ENCODE measurements around the gene TNFRSF18. TPM values are rescaled to one million over a fixed set of nuclear protein-coding genes. Genes with fewer than 3 reads are reported as not detected.
"Not testable (repeated sequence)": the region's sequence is repeated elsewhere in the genome, so short reads cannot be mapped to it uniquely, and the experiment has no call there.

TNFRSF18 gene
- total and polyA plus RNA-seq, 2 donors: 4.2 to 29.9 TPM

GRCh38 chr1:1195726-1196125 lies 10.7 kb downstream of the TNFRSF18 start:
- peaks cover 12 to 17% of the 10 kb centered on the region in 2 donors for H3K27me3 ChIP-seq (ENCODE audit: control insufficient read depth in 2 of 2, insufficient read depth in 1 of 2, low read length in 1 of 2)
- not testable (repeated sequence) for H3K27ac ChIP-seq (ENCODE audit: low read depth in 1 of 2, low read length in 1 of 2); H3K36me3 ChIP-seq (ENCODE audit: control insufficient read depth in 2 of 2, insufficient read depth in 2 of 2, low read length in 1 of 2); H3K4me1 ChIP-seq (ENCODE audit: control insufficient read depth in 2 of 2, insufficient read depth in 2 of 2, low read length in 2 of 2); H3K4me3 ChIP-seq (ENCODE audit: low read length in 2 of 2); DNase-seq (ENCODE audit: low read depth in 6 of 9, low spot score in 9 of 9); H3K9me3 ChIP-seq (ENCODE audit: control insufficient read depth in 2 of 2, insufficient read depth in 1 of 2, low read length in 1 of 2)
- WGBS: 99% methylated on average over 6 of the region's 6 CpGs

- WGBS: 80% methylated on average over 3 of the region's 3 CpGs
Measured at GRCh38 chr1:1194723-1195122, 11.7 kb downstream of the TNFRSF18 start.

GRCh38 chr1:1191734-1192133 lies 14.7 kb downstream of the TNFRSF18 start:
- DNase-seq (ENCODE audit: low read depth in 6 of 9, low spot score in 9 of 9): no peak
- 87% methylated on average over 11 of the region's 11 CpGs for WGBS
- H3K4me1 ChIP-seq (ENCODE audit: control insufficient read depth in 2 of 2, insufficient read depth in 2 of 2, low read length in 2 of 2): no peaks in the 10 kb centered on the region
- H3K4me3 ChIP-seq (ENCODE audit: low read length in 2 of 2): no peak overlapping the region
- H3K9me3 ChIP-seq (ENCODE audit: control insufficient read depth in 2 of 2, insufficient read depth in 1 of 2, low read length in 1 of 2): peaks cover 0 to 8% of the 10 kb centered on the region in 2 donors
- H3K36me3 ChIP-seq (ENCODE audit: control insufficient read depth in 2 of 2, insufficient read depth in 2 of 2, low read length in 1 of 2): no peaks in the 10 kb centered on the region
- H3K27me3 ChIP-seq (ENCODE audit: control insufficient read depth in 2 of 2, insufficient read depth in 1 of 2, low read length in 1 of 2): no peaks in the 10 kb centered on the region
- no peak overlapping the region for H3K27ac ChIP-seq (ENCODE audit: low read depth in 1 of 2, low read length in 1 of 2)

More at GRCh38 chr1:1194723-1195122, 11.7 kb downstream of the TNFRSF18 start:
- Histone ChIP-seq H3K4me3 (ENCODE audit: low read length in 2 of 2) (no peak overlapping the region), H3K27me3 (ENCODE audit: control insufficient read depth in 2 of 2, insufficient read depth in 1 of 2, low read length in 1 of 2) (peaks cover 2 to 7% of the 10 kb centered on the region in 2 donors), H3K27ac (ENCODE audit: low read depth in 1 of 2, low read length in 1 of 2) (no peak overlapping the region), H3K36me3 (ENCODE audit: control insufficient read depth in 2 of 2, insufficient read depth in 2 of 2, low read length in 1 of 2) (no peaks in the 10 kb centered on the region), H3K9me3 (ENCODE audit: control insufficient read depth in 2 of 2, insufficient read depth in 1 of 2, low read length in 1 of 2) (peaks cover 0 to 8% of the 10 kb centered on the region in 2 donors), H3K4me1 (ENCODE audit: control insufficient read depth in 2 of 2, insufficient read depth in 2 of 2, low read length in 2 of 2) (no peaks in the 10 kb centered on the region)
- DNase-seq (ENCODE audit: low read depth in 6 of 9, low spot score in 9 of 9): no peak

- Histone ChIP-seq H3K27me3 (ENCODE audit: control insufficient read depth in 2 of 2, insufficient read depth in 1 of 2, low read length in 1 of 2) (peaks cover 0 to 1% of the 10 kb centered on the region in 2 donors), H3K4me3 (ENCODE audit: low read length in 2 of 2) (no peak overlapping the region), H3K27ac (ENCODE audit: low read depth in 1 of 2, low read length in 1 of 2) (no peak overlapping the region), H3K4me1 (ENCODE audit: control insufficient read depth in 2 of 2, insufficient read depth in 2 of 2, low read length in 2 of 2) (no peaks in the 10 kb centered on the region), H3K36me3 (ENCODE audit: control insufficient read depth in 2 of 2, insufficient read depth in 2 of 2, low read length in 1 of 2) (no peaks in the 10 kb centered on the region), H3K9me3 (ENCODE audit: control insufficient read depth in 2 of 2, insufficient read depth in 1 of 2, low read length in 1 of 2) (peaks cover 0 to 4% of the 10 kb centered on the region in 2 donors)
- WGBS: 67% methylated on average over 5 of the region's 5 CpGs
- DNase-seq (ENCODE audit: low read depth in 6 of 9, low spot score in 9 of 9): no peak
Measured at GRCh38 chr1:1189111-1189510, 17.3 kb downstream of the TNFRSF18 start.

GRCh38 chr1:1187938-1188337 lies 18.5 kb downstream of the TNFRSF18 start:
- no peak for DNase-seq (ENCODE audit: low read depth in 6 of 9, low spot score in 9 of 9)
- peaks cover 0 to 13% of the 10 kb centered on the region in 2 donors for H3K27me3 ChIP-seq (ENCODE audit: control insufficient read depth in 2 of 2, insufficient read depth in 1 of 2, low read length in 1 of 2)
- no peaks in the 10 kb centered on the region for H3K36me3 ChIP-seq (ENCODE audit: control insufficient read depth in 2 of 2, insufficient read depth in 2 of 2, low read length in 1 of 2)
- no peak overlapping the region for H3K27ac ChIP-seq (ENCODE audit: low read depth in 1 of 2, low read length in 1 of 2)
- H3K4me3 ChIP-seq (ENCODE audit: low read length in 2 of 2): no peak overlapping the region
- H3K9me3 ChIP-seq (ENCODE audit: control insufficient read depth in 2 of 2, insufficient read depth in 1 of 2, low read length in 1 of 2): peaks cover 0 to 4% of the 10 kb centered on the region in 2 donors
- peaks cover 0 to 2% of the 10 kb centered on the region in 2 donors for H3K4me1 ChIP-seq (ENCODE audit: control insufficient read depth in 2 of 2, insufficient read depth in 2 of 2, low read length in 2 of 2)

GRCh38 chr1:1185101-1185765 lies 21.2 kb downstream of the TNFRSF18 start:
- no peak overlapping the region for H3K27ac ChIP-seq (ENCODE audit: low read depth in 1 of 2, low read length in 1 of 2)
- peaks cover 0 to 1% of the 10 kb centered on the region in 2 donors for H3K9me3 ChIP-seq (ENCODE audit: control insufficient read depth in 2 of 2, insufficient read depth in 1 of 2, low read length in 1 of 2)
- no peak for DNase-seq (ENCODE audit: low read depth in 6 of 9, low spot score in 9 of 9)
- H3K4me3 ChIP-seq (ENCODE audit: low read length in 2 of 2): no peak overlapping the region
- H3K27me3 ChIP-seq (ENCODE audit: control insufficient read depth in 2 of 2, insufficient read depth in 1 of 2, low read length in 1 of 2): peaks cover 6 to 33% of the 10 kb centered on the region in 2 donors
- peaks cover 0 to 9% of the 10 kb centered on the region in 2 donors for H3K4me1 ChIP-seq (ENCODE audit: control insufficient read depth in 2 of 2, insufficient read depth in 2 of 2, low read length in 2 of 2)
- whole genome bisulfite sequencing: 93% methylated on average over 31 of the region's 31 CpGs
- no peaks in the 10 kb centered on the region for H3K36me3 ChIP-seq (ENCODE audit: control insufficient read depth in 2 of 2, insufficient read depth in 2 of 2, low read length in 1 of 2)

GRCh38 chr1:1183833-1184775 lies 22.3 kb downstream of the TNFRSF18 start:
- no peaks in the 10 kb centered on the region for H3K36me3 ChIP-seq (ENCODE audit: control insufficient read depth in 2 of 2, insufficient read depth in 2 of 2, low read length in 1 of 2)
- peaks cover 0 to 1% of the 10 kb centered on the region in 2 donors for H3K9me3 ChIP-seq (ENCODE audit: control insufficient read depth in 2 of 2, insufficient read depth in 1 of 2, low read length in 1 of 2)
- 95% methylated on average over 33 of the region's 33 CpGs for WGBS
- peaks cover 6 to 34% of the 10 kb centered on the region in 2 donors for H3K27me3 ChIP-seq (ENCODE audit: control insufficient read depth in 2 of 2, insufficient read depth in 1 of 2, low read length in 1 of 2)
- no peak overlapping the region for H3K27ac ChIP-seq (ENCODE audit: low read depth in 1 of 2, low read length in 1 of 2)
- peaks cover 0 to 9% of the 10 kb centered on the region in 2 donors for H3K4me1 ChIP-seq (ENCODE audit: control insufficient read depth in 2 of 2, insufficient read depth in 2 of 2, low read length in 2 of 2)
- no peak overlapping the region for H3K4me3 ChIP-seq (ENCODE audit: low read length in 2 of 2)
- DNase-seq (ENCODE audit: low read depth in 6 of 9, low spot score in 9 of 9): no peak

- Histone ChIP-seq H3K36me3 (ENCODE audit: control insufficient read depth in 2 of 2, insufficient read depth in 2 of 2, low read length in 1 of 2) (no peaks in the 10 kb centered on the region), H3K9me3 (ENCODE audit: control insufficient read depth in 2 of 2, insufficient read depth in 1 of 2, low read length in 1 of 2) (peaks cover 0 to 1% of the 10 kb centered on the region in 2 donors), H3K27ac (ENCODE audit: low read depth in 1 of 2, low read length in 1 of 2) (no peak overlapping the region), H3K4me3 (ENCODE audit: low read length in 2 of 2) (no peak overlapping the region), H3K4me1 (ENCODE audit: control insufficient read depth in 2 of 2, insufficient read depth in 2 of 2, low read length in 2 of 2) (peaks cover 0 to 9% of the 10 kb centered on the region in 2 donors), H3K27me3 (ENCODE audit: control insufficient read depth in 2 of 2, insufficient read depth in 1 of 2, low read length in 1 of 2) (peaks cover 6 to 34% of the 10 kb centered on the region in 2 donors)
- WGBS: 75% methylated on average over 21 of the region's 21 CpGs
- DNase-seq (ENCODE audit: low read depth in 6 of 9, low spot score in 9 of 9): no peak
Measured at GRCh38 chr1:1183221-1183747, 23.1 kb downstream of the TNFRSF18 start.
